ENCODE results near the gene FCHSD2.
A peak's percentile ranks its signal among the peaks of the same experiment; 100 is the strongest.
"Not testable (repeated sequence)": the region's sequence is repeated elsewhere in the genome, so short reads cannot be mapped to it uniquely, and the experiment has no call there.

FCHSD2 gene

GRCh38 chr11:73126804-73127480 lies 15.2 kb downstream of the FCHSD2 start:
- DNase-seq (ENCODE audit: insufficient read length, low spot score): no peak
- peak; percentile 53 for FAIRE-seq

DNA sequence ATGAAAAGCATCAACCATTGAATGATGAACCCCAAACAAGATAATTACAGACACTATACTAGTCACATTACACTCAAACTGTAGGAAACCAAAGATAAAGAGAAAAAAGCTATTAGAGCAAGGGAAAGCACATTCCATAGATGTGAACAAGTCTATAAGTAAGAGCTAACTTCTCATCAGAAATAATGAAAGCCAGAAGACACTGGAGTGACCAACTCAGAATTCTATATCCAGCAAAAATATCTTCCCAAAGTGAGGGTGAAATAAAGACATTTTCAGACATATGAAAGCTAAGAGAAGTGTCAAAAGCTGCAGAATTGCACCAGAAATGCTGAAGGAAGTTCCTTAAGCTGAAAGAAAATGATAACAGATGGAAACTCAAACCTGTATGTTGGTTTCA lies 17.3 kb downstream of the FCHSD2 start:
- no peak for DNase-seq (ENCODE audit: insufficient read length, low spot score)
- no peak for FAIRE-seq

DNA sequence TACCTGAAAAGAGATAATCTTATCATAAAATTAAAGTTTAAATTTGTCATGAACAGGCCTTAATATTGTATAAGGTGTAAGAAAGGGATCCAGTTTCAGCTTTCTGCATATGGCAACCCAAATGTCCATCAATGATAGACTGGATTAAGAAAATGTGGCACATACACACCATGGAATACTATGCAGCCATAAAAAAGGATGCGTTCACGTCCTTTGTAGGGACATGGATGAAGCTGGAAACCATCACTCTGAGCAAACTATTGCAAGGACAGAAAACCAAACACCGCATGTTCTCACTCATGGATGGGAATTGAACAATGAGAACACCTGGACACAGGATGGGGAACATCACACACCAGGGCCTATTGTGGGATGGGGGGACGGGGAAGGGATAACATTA lies 18.2 kb downstream of the FCHSD2 start:
- not testable (repeated sequence) for FAIRE-seq; DNase-seq (ENCODE audit: insufficient read length, low spot score)

- FAIRE-seq (no peak), DNase-seq (ENCODE audit: insufficient read length, low spot score) (no peak)
These were observed 20.4 kb downstream of the FCHSD2 start for GRCh38 chr11:73121692-73122091.

GRCh38 chr11:73117071-73117470 lies 25.0 kb downstream of the FCHSD2 start:
- DNase-seq (ENCODE audit: insufficient read length, low spot score) (no peak), FAIRE-seq (no peak)

GRCh38 chr11:73116636-73117035 lies 25.5 kb downstream of the FCHSD2 start:
- DNase-seq (ENCODE audit: insufficient read length, low spot score) (no peak), FAIRE-seq (no peak)

DNA sequence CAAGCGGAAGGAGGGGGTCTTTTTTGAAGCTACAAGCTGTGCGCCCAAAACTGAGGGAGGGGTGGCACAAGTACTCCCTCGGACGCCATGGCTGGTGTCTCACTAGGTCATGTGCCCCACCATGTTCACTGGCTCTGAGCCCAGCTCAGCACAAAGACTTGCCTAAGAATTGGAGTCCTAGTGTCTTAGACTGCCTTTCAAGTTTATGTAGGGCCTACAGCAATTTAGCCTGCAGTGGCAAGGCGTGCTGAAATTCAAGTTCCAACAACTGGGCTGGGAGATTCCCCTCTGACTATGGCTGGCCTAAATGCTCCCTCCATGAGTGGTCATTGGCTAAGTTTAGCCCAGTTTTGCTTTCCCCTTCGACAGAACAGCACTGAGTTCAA lies 27.3 kb downstream of the FCHSD2 start:
- FAIRE-seq (no peak), DNase-seq (ENCODE audit: insufficient read length, low spot score) (no peak)

- DNase-seq (ENCODE audit: insufficient read length, low spot score) (no peak), FAIRE-seq (no peak)
These were observed 27.8 kb downstream of the FCHSD2 start for GRCh38 chr11:73114110-73114834.

DNA sequence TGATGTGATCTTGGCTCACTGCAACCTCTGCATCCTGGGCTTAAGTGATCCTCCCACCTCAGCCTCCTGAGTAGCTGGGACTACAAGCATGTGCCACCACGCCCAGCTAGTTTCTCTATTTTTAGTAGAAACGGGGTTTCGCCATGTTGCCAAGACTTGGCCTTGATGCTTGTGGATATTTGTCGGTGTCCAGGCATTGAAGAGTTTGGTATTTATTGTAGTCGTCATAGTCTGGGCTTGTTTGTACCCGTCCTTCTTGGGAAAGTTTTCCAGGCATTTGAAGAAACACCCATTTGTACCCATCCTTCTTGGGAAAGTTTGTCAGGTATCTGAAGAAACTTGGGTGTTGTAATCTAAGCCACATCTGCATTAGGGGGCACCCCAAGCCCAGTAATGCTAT lies 28.7 kb downstream of the FCHSD2 start:
- DNase-seq (ENCODE audit: insufficient read length, low spot score) (no peak), FAIRE-seq (no peak)

DNA sequence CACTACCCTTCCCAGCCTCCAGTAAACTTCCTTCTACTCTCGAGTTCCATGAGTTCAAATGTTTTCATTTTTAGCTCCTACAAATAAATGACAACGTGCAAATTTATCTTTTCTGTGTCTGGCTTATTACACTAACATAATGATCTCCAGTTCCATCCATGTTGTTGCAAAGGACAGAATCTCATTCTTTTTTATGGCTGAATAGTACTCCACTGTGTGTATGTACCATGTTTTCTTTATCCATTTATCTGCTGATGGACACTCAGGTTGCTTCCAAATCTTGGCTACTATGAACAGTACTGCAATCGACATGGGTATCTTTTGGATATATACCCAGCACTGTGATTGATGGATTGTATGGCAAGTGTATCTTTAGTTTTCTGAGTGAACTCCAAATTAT lies 34.5 kb downstream of the FCHSD2 start:
- DNase-seq (ENCODE audit: insufficient read length, low spot score) (no peak), FAIRE-seq (no peak)

GRCh38 chr11:73106347-73106746 lies 35.8 kb downstream of the FCHSD2 start:
- FAIRE-seq (no peak), DNase-seq (ENCODE audit: insufficient read length, low spot score) (no peak)

GRCh38 chr11:73100578-73100977 lies 41.5 kb downstream of the FCHSD2 start:
- FAIRE-seq (no peak), DNase-seq (ENCODE audit: insufficient read length, low spot score) (no peak)

- no peak for FAIRE-seq
These were observed 42.4 kb downstream of the FCHSD2 start for GRCh38 chr11:73099512-73100266.

GRCh38 chr11:73095613-73096012 lies 46.5 kb downstream of the FCHSD2 start:
- DNase-seq (ENCODE audit: insufficient read length, low spot score): no peak
- FAIRE-seq: peak; percentile 56

More at GRCh38 chr11:73099512-73100266, 42.4 kb downstream of the FCHSD2 start:
- DNase-seq (ENCODE audit: insufficient read length, low spot score): no peak

DNA sequence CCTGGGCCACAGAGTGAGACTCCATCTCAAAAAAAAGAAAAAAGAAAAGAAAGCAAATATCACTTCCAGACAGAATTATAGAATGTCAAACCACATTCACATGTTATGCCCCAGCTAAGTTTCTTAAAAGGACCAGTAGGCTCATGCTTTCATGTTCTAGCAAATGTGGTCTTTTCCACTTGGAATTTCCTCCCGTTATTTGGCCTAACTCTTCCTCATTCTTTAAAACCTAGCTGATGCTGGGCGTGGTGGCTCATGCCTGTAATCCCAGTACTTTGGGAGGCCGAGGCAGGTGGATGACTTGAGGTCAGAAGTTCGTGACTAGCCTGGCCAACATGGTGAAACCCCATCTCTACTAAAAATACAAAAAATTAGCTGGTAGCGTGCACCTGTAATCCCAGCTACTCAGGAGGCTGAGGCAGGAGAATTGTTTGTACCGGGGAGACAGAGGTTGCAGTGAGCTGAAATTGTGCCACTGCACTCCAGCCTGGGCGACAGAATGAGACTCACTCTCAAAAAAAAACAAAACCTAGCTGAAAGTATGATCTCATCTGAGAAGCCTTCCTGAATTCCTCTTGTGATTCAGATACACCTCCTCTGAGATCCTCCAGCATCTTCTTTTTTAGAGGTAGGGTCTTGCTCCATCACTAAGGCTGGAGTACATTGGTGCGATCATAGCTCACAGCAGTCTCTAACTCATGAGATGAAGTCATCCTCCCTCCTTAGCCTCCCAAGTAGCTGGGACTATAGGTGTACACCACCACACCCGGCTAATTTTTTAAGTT lies 50.4 kb downstream of the FCHSD2 start:
- no peak for FAIRE-seq

DNA sequence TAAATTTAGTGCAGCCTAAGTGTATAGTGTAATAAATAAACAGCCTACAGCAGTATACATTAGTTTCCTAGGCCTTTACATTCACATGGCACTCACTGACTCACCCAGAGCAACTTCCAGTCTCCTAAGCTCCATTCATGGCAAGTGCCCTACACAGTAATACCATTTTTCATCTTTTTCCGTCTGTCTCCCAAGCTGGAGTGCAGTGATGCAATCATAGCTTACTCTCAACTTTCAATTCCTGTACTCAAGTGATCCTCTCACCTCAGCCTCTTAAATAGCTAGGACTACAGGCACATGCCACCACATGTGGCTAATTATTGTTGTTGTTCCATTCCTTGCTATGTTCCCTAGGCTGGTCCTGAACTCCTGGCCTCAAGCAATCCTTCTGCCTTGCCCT lies 54.4 kb downstream of the FCHSD2 start:
- DNase-seq (ENCODE audit: insufficient read length, low spot score): no peak
- FAIRE-seq: peak; percentile 90

More for the DNA sequence above, 50.4 kb downstream of the FCHSD2 start:
- DNase-seq (ENCODE audit: insufficient read length, low spot score): no peak

GRCh38 chr11:73085189-73085875 lies 56.8 kb downstream of the FCHSD2 start:
- no peak for DNase-seq (ENCODE audit: insufficient read length, low spot score)
- peak; percentile 73 for FAIRE-seq

- no peak for FAIRE-seq
These were observed 63.5 kb downstream of the FCHSD2 start for GRCh38 chr11:73078631-73079030.

DNA sequence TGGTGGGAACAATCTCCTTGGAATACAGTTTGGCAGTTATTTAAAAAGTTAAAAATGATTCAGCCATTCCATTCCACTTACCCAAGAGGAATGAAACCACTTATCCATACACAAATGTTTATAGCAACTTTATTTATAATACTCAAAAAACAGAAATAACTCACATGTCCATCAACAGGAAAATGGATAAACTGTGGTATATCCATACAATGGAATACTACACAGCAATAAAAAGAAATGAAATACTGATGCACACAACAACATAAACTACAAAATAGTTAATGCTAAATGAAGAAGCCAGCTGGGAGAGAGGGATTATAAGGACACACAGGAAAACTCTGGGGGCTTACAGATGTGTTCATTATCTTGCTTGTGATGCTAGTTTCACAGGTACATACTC lies 64.7 kb downstream of the FCHSD2 start:
- FAIRE-seq: no peak
- DNase-seq (ENCODE audit: insufficient read length, low spot score): no peak

More at GRCh38 chr11:73078631-73079030, 63.5 kb downstream of the FCHSD2 start:
- no peak for DNase-seq (ENCODE audit: insufficient read length, low spot score)

- DNase-seq (ENCODE audit: insufficient read length, low spot score): no peak
- no peak for FAIRE-seq
These were observed 67.8 kb downstream of the FCHSD2 start for GRCh38 chr11:73074319-73074718.
